Neural cell (in vitro differentiated cells): ENCODE results near the gene FBN1. TPM values are rescaled to one million over a fixed set of nuclear protein-coding genes. Genes with fewer than 3 reads are reported as not detected.

Source experiments
- H2AFZ ChIP-seq: fragments of 200-600, 300-800 bp; sonication (generic), shearing (Covaris generic); 2 replicates; pipeline ENCODE4 v1.6.0; 2014; ENCODE audit warnings: low read depth, mild to moderate bottlenecking, antibody characterized with exemption, low read length, moderate library complexity
- H3F3A ChIP-seq: fragments of 200-600 bp; shearing (Covaris generic); 2 replicates; pipeline ENCODE4 v1.6.1; 2016; ENCODE audit warnings: mild to moderate bottlenecking, moderate library complexity, mixed read lengths, antibody characterized with exemption, low read length; ENCODE audit not compliant: insufficient read depth, poor library complexity, severe bottlenecking
- H3K27ac ChIP-seq: fragments of 200-600, 300-800 bp; sonication (generic), shearing (Covaris generic); 2 replicates; pipeline ENCODE4 v1.5.1; 2014; ENCODE audit warnings: mild to moderate bottlenecking, low read length, moderate library complexity
- H3K27me3 ChIP-seq: fragments of 300-800, 200-600 bp; sonication (generic), shearing (Covaris generic); 2 replicates; pipeline ENCODE4 v1.6.0; 2014; ENCODE audit warnings: mild to moderate bottlenecking, low read depth, low read length, moderate library complexity; ENCODE audit not compliant: insufficient read depth
- H3K36me3 ChIP-seq: fragments of 300-800, 200-600 bp; sonication (generic), shearing (Covaris generic); 2 replicates; pipeline ENCODE4 v1.5.1; 2014; ENCODE audit warnings: mild to moderate bottlenecking, antibody characterized with exemption, low read length, moderate library complexity; ENCODE audit not compliant: insufficient read depth
- H3K4me2 ChIP-seq: fragments of 300-800, 200-600 bp; sonication (generic), shearing (Covaris generic); 2 replicates; pipeline ENCODE4 v1.6.0; 2014; ENCODE audit warnings: mild to moderate bottlenecking, low read length
- H3K4me3 ChIP-seq: fragments of 300-800, 200-600 bp; sonication (generic), shearing (Covaris generic); 2 replicates; pipeline ENCODE4 v1.5.1; 2014; ENCODE audit warnings: mild to moderate bottlenecking, low read length, moderate library complexity
- H3K79me2 ChIP-seq: fragments of 200-600 bp; shearing (Covaris generic); replicated peaks from 2 replicates; pipeline ENCODE4 v1.6.0; 2014; ENCODE audit warnings: mild to moderate bottlenecking, low read length, moderate library complexity; ENCODE audit not compliant: insufficient read depth
- H3K9ac ChIP-seq: fragments of 300-800, 200-600 bp; sonication (generic), shearing (Covaris generic); 2 replicates; pipeline ENCODE4 v1.6.1; 2016; ENCODE audit warnings: mild to moderate bottlenecking, low read length, mixed read lengths
- H3K9me2 ChIP-seq: fragments of 200-600 bp; shearing (Covaris generic); 2 replicates; pipeline ENCODE4 v1.6.1; 2016; ENCODE audit warnings: mild to moderate bottlenecking, low read length, mixed read lengths; ENCODE audit not compliant: insufficient read depth
- H3K9me3 ChIP-seq: fragments of 200-600, 300-800 bp; sonication (generic), shearing (Covaris generic); 2 replicates; pipeline ENCODE4 v1.6.1; 2016; ENCODE audit warnings: mild to moderate bottlenecking, mixed run types, low read length, moderate library complexity, mixed read lengths
- H4K20me1 ChIP-seq: fragments of 200-600 bp; shearing (Covaris generic); 2 replicates; pipeline ENCODE4 v1.6.1; 2016; ENCODE audit warnings: mild to moderate bottlenecking, mixed run types; ENCODE audit not compliant: insufficient read depth
- CTCF ChIP-seq: fragments of 450-650 bp; IDR thresholded peaks from 2 replicates; pipeline ENCODE4 v1.5.1; 2014; ENCODE audit warnings: antibody characterized with exemption, mild to moderate bottlenecking, moderate library complexity; ENCODE audit not compliant: poor library complexity, severe bottlenecking
- EP300 ChIP-seq: fragments of 450-650 bp; conservative IDR thresholded peaks from 2 replicates; pipeline ENCODE4 v1.6.1; 2014; ENCODE audit warnings: antibody characterized with exemption, mild to moderate bottlenecking, moderate library complexity; ENCODE audit not compliant: poor library complexity, severe bottlenecking
- EZH2 ChIP-seq: fragments of 200-600, 300-800 bp; shearing (Covaris generic), sonication (generic); IDR thresholded peaks from 2 replicates; pipeline ENCODE4 v1.6.1; 2014; ENCODE audit warnings: antibody characterized with exemption, low read length, borderline replicate concordance, mild to moderate bottlenecking; ENCODE audit not compliant: insufficient read depth, poor library complexity, severe bottlenecking
- MXI1 ChIP-seq: fragments of 450-650 bp; conservative IDR thresholded peaks from 2 replicates; pipeline ENCODE4 v1.6.1; 2014; ENCODE audit warnings: antibody characterized with exemption, mild to moderate bottlenecking; ENCODE audit not compliant: poor library complexity, severe bottlenecking
- POLR2AphosphoS5 ChIP-seq: IDR thresholded peaks from 2 replicates; pipeline ENCODE4 v1.6.1; 2012
- RAD21 ChIP-seq: fragments of 450-650 bp; conservative IDR thresholded peaks from 2 replicates; pipeline ENCODE4 v1.6.1; 2014; ENCODE audit warnings: antibody characterized with exemption, mild to moderate bottlenecking, moderate library complexity
- SMC3 ChIP-seq: fragments of 450-650 bp; conservative IDR thresholded peaks from 2 replicates; pipeline ENCODE4 v1.6.1; 2014; ENCODE audit warnings: antibody characterized with exemption, mild to moderate bottlenecking, moderate library complexity; ENCODE audit not compliant: poor library complexity
- TAF1 ChIP-seq: IDR thresholded peaks from 2 replicates; pipeline ENCODE4 v1.6.1; 2012; ENCODE audit warnings: low read depth
- polyA plus RNA-seq: library from polyadenylated mRNA; depleted of rRNA; stranded (reverse); fragments of >200 nt; gene quantifications from 2 replicates; pipeline ENCODE4 v1.2.3, GENCODE V29; 2014

FBN1 gene
- polyA plus RNA-seq, 1 donor from 2014 or later: 22.0 TPM

- no peak overlapping the region for H3K27ac ChIP-seq
- H3K9ac ChIP-seq: no peak overlapping the region
- TF ChIP-seq CTCF: no peak
- no peak for TF ChIP-seq TAF1
- H3K27me3 ChIP-seq: no peaks in the 10 kb centered on the region
- H4K20me1 ChIP-seq: no peaks in the 10 kb centered on the region
- no peak overlapping the region for H2AFZ ChIP-seq
- H3K79me2 ChIP-seq: no peaks in the 10 kb centered on the region
- H3K36me3 ChIP-seq: no peaks in the 10 kb centered on the region
- H3K4me2 ChIP-seq: no peak overlapping the region
- H3K9me2 ChIP-seq: no peaks in the 10 kb centered on the region
- H3F3A ChIP-seq: no peaks in the 10 kb centered on the region
- H3K4me3 ChIP-seq: no peak overlapping the region
- H3K9me3 ChIP-seq: no peaks in the 10 kb centered on the region
Measured at GRCh38 chr15:48392356-48392755, 253.2 kb downstream of the FBN1 start.

- Histone ChIP-seq H3K36me3 (no peaks in the 10 kb centered on the region), H3K27ac (no peak overlapping the region), H3K9me3 (no peaks in the 10 kb centered on the region), H3K79me2 (no peaks in the 10 kb centered on the region), H3K9ac (no peak overlapping the region), H3K9me2 (no peaks in the 10 kb centered on the region), H3K4me3 (no peak overlapping the region), H3K27me3 (no peaks in the 10 kb centered on the region), H4K20me1 (no peaks in the 10 kb centered on the region), H2AFZ (no peak overlapping the region), H3K4me2 (no peak overlapping the region), H3F3A (no peaks in the 10 kb centered on the region)
- TF ChIP-seq EZH2 (no peak), EP300 (no peak), CTCF (no peak), SMC3 (no peak), RAD21 (no peak), TAF1 (no peak), MXI1 (no peak)
Measured at GRCh38 chr15:48391950-48392349, 253.6 kb downstream of the FBN1 start.

- Histone ChIP-seq H3F3A (no peaks in the 10 kb centered on the region), H2AFZ (no peak overlapping the region), H3K9me2 (no peaks in the 10 kb centered on the region), H3K9ac (no peak overlapping the region), H3K4me3 (no peak overlapping the region), H3K27ac (no peak overlapping the region), H3K9me3 (no peaks in the 10 kb centered on the region), H3K27me3 (no peaks in the 10 kb centered on the region), H4K20me1 (no peaks in the 10 kb centered on the region), H3K36me3 (no peaks in the 10 kb centered on the region), H3K4me2 (no peak overlapping the region), H3K79me2 (no peaks in the 10 kb centered on the region)
- TF ChIP-seq POLR2AphosphoS5: no peak
- no peak for TF ChIP-seq MXI1
- TF ChIP-seq SMC3: no peak
- no peak for TF ChIP-seq RAD21
- TF ChIP-seq EZH2: no peak
Measured at GRCh38 chr15:48389691-48390143, 255.8 kb downstream of the FBN1 start.
